K562 (cell line): ENCODE results near the gene SIRT2. TPM values are rescaled to one million over a fixed set of nuclear protein-coding genes. Genes with fewer than 3 reads are reported as not detected.

Experiments used
- ARID3B ChIP-seq: fragments of 250-450 bp; sonication (Bioruptor Pico); IDR thresholded peaks from 2 replicates; pipeline ENCODE4 v1.4.0; 2020; ENCODE audit warnings: borderline replicate concordance
- ELF4 ChIP-seq: fragments of 450-650 bp; formaldehyde crosslinking; IDR thresholded peaks from 2 replicates; pipeline ENCODE4 v1.4.0; 2022; ENCODE audit warnings: missing genetic modification characterization
- FOXO4 ChIP-seq: fragments of 450-650 bp; formaldehyde crosslinking; IDR thresholded peaks from 2 replicates; pipeline ENCODE4 v1.4.0; 2020; ENCODE audit warnings: mild to moderate bottlenecking, moderate library complexity
- HNRNPH1 ChIP-seq: fragments of 200-400 bp; formaldehyde crosslinking; optimal IDR thresholded peaks from 2 replicates; pipeline ENCODE3; 2017; ENCODE audit warnings: low read depth, mild to moderate bottlenecking, low read length, moderate library complexity
- NR0B1 ChIP-seq: fragments of 450-650 bp; IDR thresholded peaks from one replicate; pipeline ENCODE4 v1.6.1; 2018; ENCODE audit warnings: mild to moderate bottlenecking, moderate library complexity; ENCODE audit not compliant: partially characterized antibody
- PHF21A ChIP-seq: fragments of 450-650 bp; IDR thresholded peaks from 2 replicates; pipeline ENCODE4 v1.6.1; 2017; ENCODE audit warnings: low read depth, borderline replicate concordance
- RBFOX2 ChIP-seq: fragments of 200-400 bp; formaldehyde crosslinking; IDR thresholded peaks from 2 replicates; pipeline ENCODE4 v1.6.1; 2017; ENCODE audit warnings: low read depth, mild to moderate bottlenecking, low read length, moderate library complexity
- RBM15 ChIP-seq: fragments of 200-400 bp; formaldehyde crosslinking; IDR thresholded peaks from 2 replicates; pipeline ENCODE4 v1.6.1; 2018; ENCODE audit warnings: mild to moderate bottlenecking, low read length, moderate library complexity; ENCODE audit not compliant: insufficient read depth
- RBM22 ChIP-seq: fragments of 200-400 bp; formaldehyde crosslinking; IDR thresholded peaks from 2 replicates; pipeline ENCODE4 v1.6.1; 2018; ENCODE audit warnings: low read length, low read depth; ENCODE audit not compliant: poor library complexity, severe bottlenecking
- RCOR1 ChIP-seq, 2 experiments: IDR thresholded peaks; 2 replicates each; pipeline ENCODE4 v1.6.1; 2012; ENCODE audit warnings: low read depth in 2 of 2, low read length in 2 of 2, borderline replicate concordance in 1 of 2, improper control_type of control experiment in 1 of 2
- SUPT5H ChIP-seq: fragments of 450-650 bp; IDR thresholded peaks from 2 replicates; pipeline ENCODE4 v1.6.1; 2016
- ZMIZ1 ChIP-seq, 2 experiments: fragments of 150-350 bp in 1 of 2; IDR thresholded peaks; 2 replicates each; pipeline ENCODE4 v1.6.1; 2012 to 2016; ENCODE audit warnings: low read depth in 2 of 2, low read length in 2 of 2, mild to moderate bottlenecking in 1 of 2, moderate library complexity in 1 of 2
- ZNF12 ChIP-seq: sonication (generic); formaldehyde crosslinking; IDR thresholded peaks from 2 replicates; pipeline ENCODE4 v1.4.0; 2020; ENCODE audit warnings: mild to moderate bottlenecking, missing genetic modification reagents
- ZNF584 ChIP-seq: fragments of 200-800 bp; sonication (Bioruptor generic); IDR thresholded peaks from 2 replicates; pipeline ENCODE4 v1.6.1; 2016; ENCODE audit warnings: low read depth, mild to moderate bottlenecking, missing genetic modification characterization, missing compliant biosample characterization
- polyA plus RNA-seq, 8 experiments: library from polyadenylated mRNA; depleted of rRNA in 4 of 8; stranded (reverse) in 5 of 8; unstranded in 3 of 8; fragments of >200 nt; fragmentation: Nextera tagmentation in 2 of 8; fragmentation: Illumina TruSeq in 1 of 8; extraction: Ambion mirVana in 2 of 8; extraction: Trizol in 1 of 8; gene quantifications; 2 replicates each; pipeline versions ENCODE4 v1.2.1 to v1.2.3, GENCODE V29; 2011 to 2014; ENCODE audit warnings: inconsistent platforms in 1 of 8, missing spikeins in 1 of 8
- total RNA-seq, 7 experiments: library from RNA; depleted of rRNA in 6 of 7; stranded (reverse); fragments of >200 nt in 6 of 7; fragmentation: Illumina TruSeq in 2 of 7; extraction: Trizol in 2 of 7; gene quantifications; 2 replicates each; pipeline versions ENCODE4 v1.2.1 to v1.2.3, GENCODE V29; 2011 to 2021; ENCODE audit warnings: low replicate concordance in 1 of 7
- TF ChIP-seq, protein P1 (sequence below): fragments of 450-650 bp; formaldehyde crosslinking; IDR thresholded peaks from 2 replicates; pipeline ENCODE4 v1.4.0; 2022; ENCODE audit warnings: missing genetic modification characterization

Gene SIRT2
- total and polyA plus RNA-seq, 9 of the 15 experiments (the other 6 are each of a cell fraction or from before 2014, with no cell fraction given), result 2.3 to 35.2 (median 22.9) TPM

- TF ChIP-seq ZMIZ1 (IDR thresholded peaks at IDR 0.05; ENCODE audit: low read depth in 2 of 2, low read length in 2 of 2) (no peak), SUPT5H (peak; percentile 61; the same call in 1 of the 2 replicates), PHF21A (no peak), RCOR1 (IDR thresholded peaks at IDR 0.05; ENCODE audit: borderline replicate concordance in 1 of 2, low read depth in 2 of 2, low read length in 2 of 2) (no peak), RBM15 (no peak), ZNF12 (CRISPR knock-in tag) (no peak), ELF4 (CRISPR knock-in tag) (no peak), RBFOX2 (peak; percentile 66), FOXO4 (CRISPR knock-in tag) (no peak), ZNF584 (CRISPR knock-in tag) (no peak), RBM22 (peak; percentile 50), ARID3B (CRISPR knock-in tag) (no peak), HNRNPH1 (no peak), NR0B1 (no peak)
- TF ChIP-seq, protein P1, sequence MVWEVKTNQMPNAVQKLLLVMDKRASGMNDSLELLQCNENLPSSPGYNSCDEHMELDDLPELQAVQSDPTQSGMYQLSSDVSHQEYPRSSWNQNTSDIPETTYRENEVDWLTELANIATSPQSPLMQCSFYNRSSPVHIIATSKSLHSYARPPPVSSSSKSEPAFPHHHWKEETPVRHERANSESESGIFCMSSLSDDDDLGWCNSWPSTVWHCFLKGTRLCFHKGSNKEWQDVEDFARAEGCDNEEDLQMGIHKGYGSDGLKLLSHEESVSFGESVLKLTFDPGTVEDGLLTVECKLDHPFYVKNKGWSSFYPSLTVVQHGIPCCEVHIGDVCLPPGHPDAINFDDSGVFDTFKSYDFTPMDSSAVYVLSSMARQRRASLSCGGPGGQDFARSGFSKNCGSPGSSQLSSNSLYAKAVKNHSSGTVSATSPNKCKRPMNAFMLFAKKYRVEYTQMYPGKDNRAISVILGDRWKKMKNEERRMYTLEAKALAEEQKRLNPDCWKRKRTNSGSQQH (CRISPR knock-in tag), result peak; percentile 42; the same call in 1 of the 2 replicates
These were observed 61.0 kb downstream of the SIRT2 start (continued) for GRCh38 chr19:38838208-38838985.
